Measurements from ENCODE around the gene ZNF789.
"Not testable (repeated sequence)": the region's sequence is repeated elsewhere in the genome, so short reads cannot be mapped to it uniquely, and the experiment has no call there.

The ZNF789 gene

GRCh38 chr7:99457650-99458493 lies 14.8 kb upstream of the ZNF789 start:
- DNase-seq (ENCODE audit: low spot score): no peak

- no peak for DNase-seq (ENCODE audit: low spot score)
Observed at GRCh38 chr7:99459087-99459486, 13.6 kb upstream of the ZNF789 start.

GRCh38 chr7:99460651-99461050 lies 12.0 kb upstream of the ZNF789 start:
- no peak for DNase-seq (ENCODE audit: low spot score)

- no peak for DNase-seq (ENCODE audit: low spot score)
Observed at GRCh38 chr7:99461221-99461620, 11.5 kb upstream of the ZNF789 start.

GRCh38 chr7:99465421-99465768 lies 7.3 kb upstream of the ZNF789 start:
- DNase-seq (ENCODE audit: low spot score): no peak

GRCh38 chr7:99468336-99468918 lies 4.3 kb upstream of the ZNF789 start:
- DNase-seq (ENCODE audit: low spot score): no peak

- no peak for DNase-seq (ENCODE audit: low spot score)
Observed at GRCh38 chr7:99469381-99470065, 3.2 kb upstream of the ZNF789 start.

GRCh38 chr7:99473315-99473596 lies 566 bp downstream of the ZNF789 start:
- DNase-seq (ENCODE audit: low spot score): peak; percentile 54

- no peak for DNase-seq (ENCODE audit: low spot score)
Observed at GRCh38 chr7:99476107-99476506, 3.4 kb downstream of the ZNF789 start.

- DNase-seq (ENCODE audit: low spot score): peak; percentile 26
Observed at GRCh38 chr7:99478464-99479440, 6.1 kb downstream of the ZNF789 start.

GRCh38 chr7:99485094-99485493 lies 12.4 kb downstream of the ZNF789 start:
- DNase-seq (ENCODE audit: low spot score): no peak

- DNase-seq (ENCODE audit: low spot score): no peak
Observed at GRCh38 chr7:99489235-99489634, 16.5 kb downstream of the ZNF789 start.

GRCh38 chr7:99490878-99491277 lies 18.2 kb downstream of the ZNF789 start:
- no peak for DNase-seq (ENCODE audit: low spot score)

GRCh38 chr7:99493823-99494222 lies 21.1 kb downstream of the ZNF789 start:
- DNase-seq (ENCODE audit: low spot score): no peak

GRCh38 chr7:99497766-99498545 lies 25.3 kb downstream of the ZNF789 start:
- no peak for DNase-seq (ENCODE audit: low spot score)

- DNase-seq (ENCODE audit: low spot score): no peak
Observed at GRCh38 chr7:99498546-99498944, 25.9 kb downstream of the ZNF789 start.

- DNase-seq (ENCODE audit: low spot score): no peak
Observed at GRCh38 chr7:99499371-99499720, 26.7 kb downstream of the ZNF789 start.

GRCh38 chr7:99499721-99500636 lies 27.3 kb downstream of the ZNF789 start, which contains the start of gene ZNF394:
Gene ZNF394 (minus strand): TSS chr7:99500281. CDS start chr7:99500093, 188 bp downstream.
- peak; percentile 95 for DNase-seq (ENCODE audit: low spot score)

- DNase-seq (ENCODE audit: low spot score): no peak
Observed at GRCh38 chr7:99500637-99501009, 27.9 kb downstream of the ZNF789 start.

- DNase-seq (ENCODE audit: low spot score): not testable (repeated sequence)
Observed at GRCh38 chr7:99501236-99501635, 28.5 kb downstream of the ZNF789 start.
